Esophagus muscularis mucosa (tissue), 4 donors: Measurements from ENCODE around the gene DDR1. TPM values are rescaled to one million over a fixed set of nuclear protein-coding genes. Genes with fewer than 3 reads are reported as not detected.
"Not testable (repeated sequence)": the region's sequence is repeated elsewhere in the genome, so short reads cannot be mapped to it uniquely, and the experiment has no call there.

Experiments
- DNase-seq: peaks from one replicate; pipeline ENCODE4 v3.0.0-alpha.2; 2017; ENCODE audit errors: extremely low spot score
- H3K27ac ChIP-seq, 4 donors: fragments of 200-600 bp; sonication (generic); replicated peaks in 1 of 4; 1 replicate in 3 of 4; 2 replicates in 1 of 4; pipeline ENCODE4 v1.5.1; 2016 to 2019; ENCODE audit warnings: mild to moderate bottlenecking in 1 of 4
- H3K27me3 ChIP-seq, 4 donors: fragments of 200-600 bp; sonication (generic); one replicate each; pipeline versions ENCODE4 v1.5.1 to v1.6.0; 2016 to 2019
- H3K36me3 ChIP-seq, 4 donors: fragments of 200-600 bp; sonication (generic); one replicate each; pipeline ENCODE4 v1.5.1; 2016 to 2019
- H3K4me1 ChIP-seq, 4 donors: fragments of 200-600 bp; sonication (generic); one replicate each; pipeline ENCODE4 v1.5.1; 2016 to 2019
- H3K4me3 ChIP-seq, 4 donors: fragments of 200-600 bp; sonication (generic); 1 replicate in 2 of 4; 2 replicates in 2 of 4; pipeline ENCODE4 v1.5.1; 2016 to 2019; ENCODE audit warnings: mild to moderate bottlenecking in 4 of 4, moderate library complexity in 1 of 4
- H3K9me3 ChIP-seq, 4 donors: fragments of 200-600 bp; sonication (generic); 1 replicate in 3 of 4; 2 replicates in 1 of 4; pipeline ENCODE4 v1.5.1; 2016 to 2019
- EP300 ChIP-seq: sonication (generic); formaldehyde crosslinking; IDR thresholded peaks from one replicate; pipeline ENCODE4 v1.6.1; 2017; ENCODE audit warnings: antibody characterized with exemption
- POLR2A ChIP-seq: fragments of 450-650 bp; IDR thresholded peaks from one replicate; pipeline ENCODE4 v1.6.1; 2017; ENCODE audit warnings: antibody characterized with exemption, moderate library complexity, mild to moderate bottlenecking, low read depth
- POLR2AphosphoS5 ChIP-seq, 2 donors: sonication (generic); formaldehyde crosslinking; IDR thresholded peaks; one replicate each; pipeline ENCODE4 v1.6.1; 2017; ENCODE audit warnings: antibody characterized with exemption in 2 of 2
- WGBS: methylation state at CpG from one replicate; pipeline ENCODE4 v1.1.5; 2018; 5-methylcytosine and 5-hydroxymethylcytosine counted together
- intact Hi-C: fragments of 100-400 bp; cut with DNase I; formaldehyde crosslinking; loops from one replicate; pipeline ENCODE4 v1.15.1; 2023
- total RNA-seq, 4 donors: library from RNA; depleted of rRNA; stranded (reverse); fragments of >200 nt; gene quantifications; one replicate each; pipeline versions ENCODE4 v1.1.0 to v1.2.1, GENCODE V29; 2016
- TF ChIP-seq, protein P1 (sequence below), 3 experiments: fragments of 200-600 bp in 2 of 3; fragments of 450-650 bp in 1 of 3; sonication (generic) in 2 of 3; IDR thresholded peaks; one replicate each; pipeline ENCODE4 v1.5.1; 2017 to 2019; ENCODE audit warnings: antibody characterized with exemption in 3 of 3, mild to moderate bottlenecking in 2 of 3, moderate library complexity in 1 of 3

Gene DDR1
- total RNA-seq, 4 donors from 2014 or later: 10.4 to 37.9 (median 23.3) TPM

- no peaks in the 10 kb centered on the region for H3K4me1 ChIP-seq
- no peak overlapping the region for H3K4me3 ChIP-seq
- H3K36me3 ChIP-seq: no peaks in the 10 kb centered on the region
- H3K27ac ChIP-seq: no peak overlapping the region
- no peak for DNase-seq
- 61% methylated on average over 5 of the region's 5 CpGs for WGBS
- TF ChIP-seq POLR2A (no peak), EP300 (no peak), POLR2AphosphoS5 (IDR thresholded peaks at IDR 0.05) (no peak)
- TF ChIP-seq, protein P1, sequence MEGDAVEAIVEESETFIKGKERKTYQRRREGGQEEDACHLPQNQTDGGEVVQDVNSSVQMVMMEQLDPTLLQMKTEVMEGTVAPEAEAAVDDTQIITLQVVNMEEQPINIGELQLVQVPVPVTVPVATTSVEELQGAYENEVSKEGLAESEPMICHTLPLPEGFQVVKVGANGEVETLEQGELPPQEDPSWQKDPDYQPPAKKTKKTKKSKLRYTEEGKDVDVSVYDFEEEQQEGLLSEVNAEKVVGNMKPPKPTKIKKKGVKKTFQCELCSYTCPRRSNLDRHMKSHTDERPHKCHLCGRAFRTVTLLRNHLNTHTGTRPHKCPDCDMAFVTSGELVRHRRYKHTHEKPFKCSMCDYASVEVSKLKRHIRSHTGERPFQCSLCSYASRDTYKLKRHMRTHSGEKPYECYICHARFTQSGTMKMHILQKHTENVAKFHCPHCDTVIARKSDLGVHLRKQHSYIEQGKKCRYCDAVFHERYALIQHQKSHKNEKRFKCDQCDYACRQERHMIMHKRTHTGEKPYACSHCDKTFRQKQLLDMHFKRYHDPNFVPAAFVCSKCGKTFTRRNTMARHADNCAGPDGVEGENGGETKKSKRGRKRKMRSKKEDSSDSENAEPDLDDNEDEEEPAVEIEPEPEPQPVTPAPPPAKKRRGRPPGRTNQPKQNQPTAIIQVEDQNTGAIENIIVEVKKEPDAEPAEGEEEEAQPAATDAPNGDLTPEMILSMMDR (IDR thresholded peaks at IDR 0.05): no peak
- intact Hi-C loops: no loop called here
- H3K27me3 ChIP-seq: no peaks in the 10 kb centered on the region
- no peaks in the 10 kb centered on the region for H3K9me3 ChIP-seq
These were observed 26.8 kb upstream of the DDR1 start for GRCh38 chr6:30857549-30857948.

DNA sequence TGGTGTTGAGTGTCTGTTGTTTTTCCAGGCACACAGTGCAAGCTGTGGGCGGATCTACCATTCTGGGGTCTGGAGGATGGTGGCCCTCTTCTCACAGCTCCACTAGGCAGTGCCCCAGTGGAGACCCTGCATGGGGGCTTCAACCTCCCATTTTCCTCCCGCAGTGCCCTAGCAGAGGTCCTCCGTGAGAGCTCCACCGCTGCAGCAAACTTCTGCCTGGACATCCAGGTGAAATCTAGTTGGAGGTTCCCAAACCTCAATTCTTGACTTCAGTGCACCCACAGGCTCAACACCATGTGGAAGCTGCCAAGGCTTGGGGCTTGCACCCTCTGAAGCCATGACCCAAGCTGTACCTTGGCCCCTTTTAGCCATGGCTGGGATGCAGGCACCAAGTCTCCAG, 24.6 kb upstream of the DDR1 start:
- intact Hi-C loops, H3K27ac ChIP-seq: not testable (repeated sequence)
- 60% methylated on average over 1 of the region's 4 CpGs for WGBS

GRCh38 chr6:30861257-30862048, 22.9 kb upstream of the DDR1 start:
- no peak for DNase-seq
- Histone ChIP-seq H3K4me3 (no peak overlapping the region), H3K36me3 (no peaks in the 10 kb centered on the region), H3K27me3 (no peaks in the 10 kb centered on the region), H3K4me1 (no peaks in the 10 kb centered on the region), H3K27ac (no peak overlapping the region), H3K9me3 (no peaks in the 10 kb centered on the region)
- WGBS: 80% methylated on average over 3 of the region's 3 CpGs
- TF ChIP-seq EP300: no peak
- no peak for TF ChIP-seq POLR2A
- TF ChIP-seq POLR2AphosphoS5 (IDR thresholded peaks at IDR 0.05): no peak
- TF ChIP-seq, protein P1 (IDR thresholded peaks at IDR 0.05): no peak
- intact Hi-C loops: no loop called here

More for the DNA sequence above, 24.6 kb upstream of the DDR1 start:
- not testable (repeated sequence) for H3K4me3 ChIP-seq, H3K36me3 ChIP-seq, H3K9me3 ChIP-seq, DNase-seq, H3K27me3 ChIP-seq, H3K4me1 ChIP-seq

GRCh38 chr6:30862156-30862875, 22.0 kb upstream of the DDR1 start:
- Histone ChIP-seq H3K4me3 (no peak overlapping the region), H3K9me3 (no peaks in the 10 kb centered on the region), H3K27ac (no peak overlapping the region), H3K36me3 (no peaks in the 10 kb centered on the region), H3K27me3 (no peaks in the 10 kb centered on the region), H3K4me1 (no peaks in the 10 kb centered on the region)
- no peak for DNase-seq
- intact Hi-C loops: no loop called here
- TF ChIP-seq EP300: no peak
- TF ChIP-seq POLR2AphosphoS5 (IDR thresholded peaks at IDR 0.05): no peak
- TF ChIP-seq, protein P1 (IDR thresholded peaks at IDR 0.05): no peak
- no peak for TF ChIP-seq POLR2A
- WGBS: 78% methylated on average over 9 of the region's 10 CpGs

DNA sequence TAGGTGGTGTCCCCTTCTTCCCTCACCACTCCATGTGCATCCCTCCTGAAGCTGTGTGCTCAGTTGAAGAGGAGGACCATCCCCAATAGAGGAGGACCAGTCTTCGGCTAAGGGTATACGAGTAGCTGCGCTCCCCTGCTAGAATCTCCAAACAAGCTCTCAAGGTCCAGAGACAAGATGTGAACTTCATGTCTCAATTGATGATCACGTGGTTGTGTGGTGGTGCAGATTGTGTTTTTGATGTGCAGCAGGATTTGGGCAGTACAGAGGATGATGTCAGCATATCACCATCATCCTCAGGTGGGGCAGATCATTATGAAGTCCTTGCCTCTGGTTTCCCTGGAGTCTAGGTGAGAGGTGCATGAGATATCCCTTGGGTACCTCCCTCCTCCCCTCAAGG, 20.0 kb upstream of the DDR1 start:
- H3K27ac ChIP-seq: no peak overlapping the region
- peaks cover 0 to 6% (median 3%) of the 10 kb centered on the region in 4 donors for H3K9me3 ChIP-seq
- intact Hi-C loops: no loop called here
- H3K27me3 ChIP-seq: no peaks in the 10 kb centered on the region
- DNase-seq: no peak
- no peaks in the 10 kb centered on the region for H3K4me1 ChIP-seq
- 84% methylated on average over 4 of the region's 4 CpGs for WGBS
- TF ChIP-seq EP300 (no peak), POLR2A (no peak), POLR2AphosphoS5 (IDR thresholded peaks at IDR 0.05) (no peak)
- TF ChIP-seq, protein P1 (IDR thresholded peaks at IDR 0.05): no peak
- no peaks in the 10 kb centered on the region for H3K36me3 ChIP-seq
- H3K4me3 ChIP-seq: no peak overlapping the region

DNA sequence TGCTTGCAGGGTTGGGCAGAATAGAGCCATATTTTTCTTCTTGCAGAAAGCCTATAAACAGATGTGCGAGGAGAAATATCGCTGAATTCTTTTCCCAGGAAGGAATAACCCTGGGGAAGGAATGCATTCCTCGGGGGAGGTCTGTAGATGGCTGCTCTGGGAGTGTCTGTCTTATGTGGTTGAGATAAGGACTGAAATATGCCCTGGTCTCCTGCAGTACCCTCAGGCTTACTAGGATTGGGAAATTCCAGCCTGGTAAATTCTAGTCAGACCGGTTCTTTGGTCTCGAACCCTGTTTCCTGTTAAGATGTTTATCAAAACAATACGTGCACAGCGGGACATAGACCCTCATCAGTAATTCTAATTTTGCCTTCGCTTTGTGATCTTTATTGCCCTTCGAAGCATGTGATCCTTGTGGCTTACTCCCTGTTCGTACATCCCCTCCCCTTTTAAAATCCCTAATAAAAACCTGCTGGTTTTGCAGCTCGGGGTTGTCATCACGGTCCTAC, 15.0 kb upstream of the DDR1 start:
- DNase-seq, H3K27me3 ChIP-seq, H3K36me3 ChIP-seq, H3K4me3 ChIP-seq, H3K27ac ChIP-seq, H3K4me1 ChIP-seq, intact Hi-C loops: not testable (repeated sequence)
- peaks cover 0 to 19% (median 9%) of the 10 kb centered on the region in 4 donors for H3K9me3 ChIP-seq
- WGBS: 82% methylated on average over 12 of the region's 12 CpGs
